ENCODE data around the gene PHYKPL. TPM values are rescaled to one million over a fixed set of nuclear protein-coding genes. Genes with fewer than 3 reads are reported as not detected.

The PHYKPL gene
- total and polyA plus RNA-seq, 2 donors (not counting 1 experiment from before 2014, with no cell fraction given) = 263 to 313 TPM

DNA sequence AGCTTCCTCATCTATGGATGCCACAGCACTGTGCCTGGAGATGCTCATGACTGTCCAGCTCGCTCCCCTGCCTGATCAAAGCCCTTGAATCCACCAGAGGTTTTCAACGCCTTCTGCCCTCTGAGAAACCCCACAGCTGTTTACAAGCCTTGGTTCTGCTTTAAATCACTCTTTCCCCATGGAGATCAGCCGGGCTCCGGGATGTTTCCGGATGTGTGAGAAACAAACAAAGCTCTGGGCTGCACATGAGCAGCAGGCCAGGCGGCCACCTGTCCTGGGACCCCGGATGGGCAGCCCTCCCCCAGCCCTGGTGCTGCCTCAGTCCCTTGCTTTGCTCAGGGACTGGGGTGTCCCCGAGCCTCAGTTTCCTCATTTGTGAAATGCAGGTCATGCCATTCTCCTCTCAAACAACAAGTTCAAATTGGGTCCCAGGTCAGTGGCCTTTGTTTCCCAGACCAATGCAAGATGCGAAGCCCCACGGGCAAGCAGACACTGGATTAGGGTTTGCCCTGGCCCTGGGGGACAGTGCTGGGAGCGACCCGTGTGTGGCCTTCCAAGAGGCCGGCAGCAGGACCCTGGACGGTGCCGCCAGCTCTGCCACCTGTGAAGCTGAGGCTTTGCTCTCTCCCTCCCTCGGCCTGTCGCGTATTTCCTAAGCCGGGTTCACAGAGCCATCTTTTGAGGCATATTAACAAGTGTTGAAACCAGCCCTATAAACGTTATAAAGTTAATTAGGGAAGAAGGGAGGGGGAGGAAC lies 42.4 kb upstream of the PHYKPL start:
- ChIA-PET CTCF (interaction anchor here (1.9 kb wide), 1 partner anchor 9 kb away, joined by 6 read pairs; no protein-coding TSS in a partner anchor), POLR2A (no interaction called here)
- TF ChIP-seq EZH2 (IDR thresholded peaks at IDR 0.05; ENCODE audit: borderline replicate concordance, insufficient read depth, low read depth, low read length, poor library complexity, severe bottlenecking) (no peak), CTCF (IDR thresholded peaks at IDR 0.05) (no peak)
- ATAC-seq (ENCODE audit: low read depth) (no peak), DNase-seq (no peak)
- Mint-ChIP-seq H3K4me3 (no peak overlapping the region), H3K27ac (no peak overlapping the region), H3K4me1 (peaks cover 2% of the 10 kb centered on the region), H3K27me3 (peaks cover 19% of the 10 kb centered on the region), H3K9me3 (ENCODE audit: insufficient read depth) (no peaks in the 10 kb centered on the region)
- no peak overlapping the region for H2AFZ ChIP-seq (ENCODE audit: insufficient read depth, low read depth, low read length, poor library complexity, severe bottlenecking)
- no peaks in the 10 kb centered on the region for H3K79me2 ChIP-seq (ENCODE audit: control insufficient read depth, insufficient read depth, low read length)
- peaks cover 0 to 3% of the 10 kb centered on the region in 2 donors for H3K4me1 ChIP-seq (ENCODE audit: control insufficient read depth in 2 of 2, insufficient read depth in 2 of 2, low read length in 2 of 2)
- H3K36me3 ChIP-seq (replicated peaks in 1 of 2; ENCODE audit: control extremely low read depth in 1 of 2, control insufficient read depth in 1 of 2, extremely low read depth in 1 of 2, insufficient read depth in 2 of 2, low read length in 1 of 2) = no peaks in the 10 kb centered on the region
- H3K9me3 ChIP-seq (ENCODE audit: control extremely low read depth in 1 of 3, control insufficient read depth in 2 of 3, insufficient read depth in 1 of 3, low read length in 2 of 3) = no peaks in the 10 kb centered on the region
- H4K20me1 ChIP-seq (ENCODE audit: control insufficient read depth, insufficient read depth, low read length, poor library complexity, severe bottlenecking) = no peaks in the 10 kb centered on the region
- no peak overlapping the region for H3K9ac ChIP-seq (ENCODE audit: low read length)
- WGBS (ENCODE audit: insufficient coverage) = 93% methylated on average over 16 of the region's 20 CpGs
- H3K4me2 ChIP-seq (replicated peaks; ENCODE audit: low read depth, low read length, poor library complexity, severe bottlenecking) = no peak overlapping the region
- H3K27me3 ChIP-seq (replicated peaks in 1 of 4; ENCODE audit: control extremely low read depth in 1 of 4, control insufficient read depth in 3 of 4, insufficient read depth in 4 of 4, low read length in 3 of 4) = peaks cover 0 to under 1% (median 0%) of the 10 kb centered on the region in 4 experiments
- H3K4me3 ChIP-seq (ENCODE audit: control extremely low read depth in 1 of 5, extremely low read depth in 1 of 5, insufficient read depth in 1 of 5, low read depth in 2 of 5, low read length in 4 of 5) = no peak overlapping the region
- intact Hi-C loops (cut with micrococcal nuclease) = no loop called here
- no peak overlapping the region for H3K27ac ChIP-seq (ENCODE audit: low read length in 2 of 2)

Measured in B cell (primary cell).